ENCODE results near the gene TRAF3.

Gene TRAF3

GRCh38 chr14:102778338-102779083 lies 1.3 kb downstream of the TRAF3 start:
- FAIRE-seq: no peak

- FAIRE-seq: no peak
Observed at GRCh38 chr14:102779084-102779462, 1.8 kb downstream of the TRAF3 start.

- FAIRE-seq: no peak
Observed at GRCh38 chr14:102779574-102780315, 2.5 kb downstream of the TRAF3 start.

- FAIRE-seq: no peak
Observed at GRCh38 chr14:102781063-102781462, 3.8 kb downstream of the TRAF3 start.

GRCh38 chr14:102782974-102783373 lies 5.7 kb downstream of the TRAF3 start:
- FAIRE-seq: no peak

- no peak for FAIRE-seq
Observed at GRCh38 chr14:102784892-102785594, 7.8 kb downstream of the TRAF3 start.

GRCh38 chr14:102785595-102785963 lies 8.3 kb downstream of the TRAF3 start:
- no peak for FAIRE-seq

GRCh38 chr14:102786768-102787167 lies 9.5 kb downstream of the TRAF3 start:
- no peak for FAIRE-seq

- no peak for FAIRE-seq
Observed at GRCh38 chr14:102789349-102789748, 12.1 kb downstream of the TRAF3 start.

GRCh38 chr14:102793531-102794328 lies 16.5 kb downstream of the TRAF3 start:
- no peak for FAIRE-seq

- no peak for FAIRE-seq
Observed at GRCh38 chr14:102795060-102795925, 18.0 kb downstream of the TRAF3 start.

GRCh38 chr14:102796661-102797190 lies 19.5 kb downstream of the TRAF3 start:
- no peak for FAIRE-seq

GRCh38 chr14:102798926-102799325 lies 21.7 kb downstream of the TRAF3 start:
- FAIRE-seq: no peak

GRCh38 chr14:102799684-102800562 lies 22.7 kb downstream of the TRAF3 start:
- FAIRE-seq: no peak

GRCh38 chr14:102802834-102803523 lies 25.7 kb downstream of the TRAF3 start:
- no peak for FAIRE-seq

- no peak for FAIRE-seq
Observed at GRCh38 chr14:102804858-102805257, 27.6 kb downstream of the TRAF3 start.

- FAIRE-seq: no peak
Observed at GRCh38 chr14:102805371-102805891, 28.2 kb downstream of the TRAF3 start.

GRCh38 chr14:102805941-102806340 lies 28.7 kb downstream of the TRAF3 start:
- FAIRE-seq: no peak

- FAIRE-seq: no peak
Observed at GRCh38 chr14:102806447-102806846, 29.2 kb downstream of the TRAF3 start.

GRCh38 chr14:102807013-102807406 lies 29.8 kb downstream of the TRAF3 start:
- FAIRE-seq: no peak
